Medulla oblongata (tissue), 1 donor: Measurements from ENCODE around the gene CCDC102A.
"Not testable (repeated sequence)": the region's sequence is repeated elsewhere in the genome, so short reads cannot be mapped to it uniquely, and the experiment has no call there.

Experiments
- DNase-seq: peaks from one replicate; pipeline ENCODE4 v3.0.0-alpha.2; 2015; ENCODE audit errors: extremely low spot score

The CCDC102A gene

GRCh38 chr16:57536306-57537193 is at the start of gene CCDC102A:
CCDC102A (minus strand) TSS chr16:57536571; CDS start chr16:57529177, 7,394 bp downstream.
- no peak for DNase-seq

GRCh38 chr16:57585051-57585687 is 48.8 kb upstream of the CCDC102A start:
- no peak for DNase-seq

GRCh38 chr16:57579361-57579665 is 42.9 kb upstream of the CCDC102A start:
- no peak for DNase-seq

- no peak for DNase-seq
These were observed 42.4 kb upstream of the CCDC102A start for GRCh38 chr16:57578521-57579360.

GRCh38 chr16:57577691-57578224 is 41.4 kb upstream of the CCDC102A start:
- no peak for DNase-seq

- no peak for DNase-seq
These were observed 40.8 kb upstream of the CCDC102A start for GRCh38 chr16:57577214-57577613.

GRCh38 chr16:57576429-57576870 is 40.1 kb upstream of the CCDC102A start:
- DNase-seq = peak; percentile 85

GRCh38 chr16:57575468-57576277 is 39.3 kb upstream of the CCDC102A start:
- no peak for DNase-seq

GRCh38 chr16:57574646-57575467 is 38.5 kb upstream of the CCDC102A start:
- no peak for DNase-seq

- DNase-seq = no peak
These were observed 37.7 kb upstream of the CCDC102A start for GRCh38 chr16:57574086-57574485.

GRCh38 chr16:57572978-57573728 is 36.8 kb upstream of the CCDC102A start:
- no peak for DNase-seq

GRCh38 chr16:57571098-57571497 is 34.7 kb upstream of the CCDC102A start:
- no peak for DNase-seq

GRCh38 chr16:57570301-57571070 is 34.1 kb upstream of the CCDC102A start:
- no peak for DNase-seq

GRCh38 chr16:57569306-57569946 is 33.1 kb upstream of the CCDC102A start:
- DNase-seq = no peak

GRCh38 chr16:57568772-57569171 is 32.4 kb upstream of the CCDC102A start:
- DNase-seq = not testable (repeated sequence)

GRCh38 chr16:57568173-57568678 is 31.9 kb upstream of the CCDC102A start:
- no peak for DNase-seq

GRCh38 chr16:57567691-57568090 is 31.3 kb upstream of the CCDC102A start:
- no peak for DNase-seq

- no peak for DNase-seq
These were observed 30.1 kb upstream of the CCDC102A start for GRCh38 chr16:57566436-57566835.
